Stimulated activated CD8-positive, alpha-beta memory T cell treated with anti-CD3 and anti-CD28 coated beads, Interleukin-12 subunit alpha, Interleukin-12 subunit beta, amount 100 ng/mL, for 24 hours (primary cell): Measurements from ENCODE around the gene GPR137.

Experiments used
- DNase-seq: peaks from one replicate; pipeline ENCODE4 v3.0.0-alpha.2; 2020; ENCODE audit errors: extremely low read depth

GPR137 gene

GRCh38 chr11:64264371-64264852 is 21.2 kb upstream of the GPR137 start:
- no peak for DNase-seq

GRCh38 chr11:64265176-64266160 is 20.2 kb upstream of the GPR137 start:
- DNase-seq: no peak

- DNase-seq: no peak
These were observed 19.3 kb upstream of the GPR137 start for GRCh38 chr11:64266339-64266738.

- DNase-seq: no peak
These were observed 18.3 kb upstream of the GPR137 start for GRCh38 chr11:64267207-64267945.

- no peak for DNase-seq
These were observed 17.4 kb upstream of the GPR137 start for GRCh38 chr11:64268025-64268892.

GRCh38 chr11:64268893-64269539 is 16.6 kb upstream of the GPR137 start:
- DNase-seq: no peak

GRCh38 chr11:64269540-64270220 is 16.0 kb upstream of the GPR137 start:
- peak; percentile 92 for DNase-seq

GRCh38 chr11:64275031-64275800 is 10.4 kb upstream of the GPR137 start:
- DNase-seq: no peak

GRCh38 chr11:64275841-64276240 is 9.8 kb upstream of the GPR137 start:
- no peak for DNase-seq

- DNase-seq: no peak
These were observed 8.8 kb upstream of the GPR137 start for GRCh38 chr11:64276653-64277431.

- no peak for DNase-seq
These were observed 7.0 kb upstream of the GPR137 start for GRCh38 chr11:64278576-64279190.

- DNase-seq: no peak
These were observed 3.5 kb upstream of the GPR137 start for GRCh38 chr11:64281957-64282770.

GRCh38 chr11:64283092-64283491 is 2.6 kb upstream of the GPR137 start:
- no peak for DNase-seq

GRCh38 chr11:64284048-64284961 is 1.3 kb upstream of the GPR137 start, which contains the start of gene BAD:
BAD (minus strand) TSS chr11:64284665; CDS start chr11:64284368, 297 bp downstream.
- peak; percentile 78 for DNase-seq

GRCh38 chr11:64285885-64286800 is 495 bp downstream of the GPR137 start:
- no peak for DNase-seq
